ENCODE results near the gene BLOC1S5. TPM values are rescaled to one million over a fixed set of nuclear protein-coding genes. Genes with fewer than 3 reads are reported as not detected.

The BLOC1S5 gene
- total RNA-seq, 3 donors from 2014 or later, result 12.5 to 26.2 (median 16.6) TPM

DNA sequence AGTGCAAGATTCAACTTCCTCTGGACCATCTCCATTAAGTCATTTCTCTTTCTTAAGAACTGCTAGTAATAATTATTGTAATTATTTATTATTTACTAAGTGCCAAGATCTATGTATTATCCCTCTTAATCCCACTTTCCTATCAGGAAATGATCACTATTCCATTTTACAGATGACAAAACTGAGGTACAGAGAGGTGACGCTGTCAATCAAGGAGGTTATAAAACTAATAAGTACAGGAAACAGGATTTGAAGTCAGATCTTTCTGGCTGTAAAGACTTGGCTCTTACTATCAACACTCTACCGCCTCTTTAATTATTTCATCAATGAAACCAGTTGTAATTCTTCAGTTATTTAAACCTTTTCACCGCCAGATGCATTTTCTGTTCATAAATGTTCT is 37.4 kb downstream of the BLOC1S5 start:
- Histone ChIP-seq H3K4me1 (no peaks in the 10 kb centered on the region), H3K9me3 (no peaks in the 10 kb centered on the region), H3K4me3 (no peak overlapping the region), H3K27me3 (no peaks in the 10 kb centered on the region), H3K27ac (no peak overlapping the region), H3K36me3 (no peaks in the 10 kb centered on the region)
- DNase-seq (ENCODE audit: low spot score in 2 of 2), result no peak
- intact Hi-C loops (cut with DNase I; ENCODE audit: low total_unique reads), result no loop called here
- TF ChIP-seq POLR2A (IDR thresholded peaks at IDR 0.05), result no peak
- TF ChIP-seq POLR2AphosphoS5 (IDR thresholded peaks at IDR 0.05), result no peak
- TF ChIP-seq, protein P1, sequence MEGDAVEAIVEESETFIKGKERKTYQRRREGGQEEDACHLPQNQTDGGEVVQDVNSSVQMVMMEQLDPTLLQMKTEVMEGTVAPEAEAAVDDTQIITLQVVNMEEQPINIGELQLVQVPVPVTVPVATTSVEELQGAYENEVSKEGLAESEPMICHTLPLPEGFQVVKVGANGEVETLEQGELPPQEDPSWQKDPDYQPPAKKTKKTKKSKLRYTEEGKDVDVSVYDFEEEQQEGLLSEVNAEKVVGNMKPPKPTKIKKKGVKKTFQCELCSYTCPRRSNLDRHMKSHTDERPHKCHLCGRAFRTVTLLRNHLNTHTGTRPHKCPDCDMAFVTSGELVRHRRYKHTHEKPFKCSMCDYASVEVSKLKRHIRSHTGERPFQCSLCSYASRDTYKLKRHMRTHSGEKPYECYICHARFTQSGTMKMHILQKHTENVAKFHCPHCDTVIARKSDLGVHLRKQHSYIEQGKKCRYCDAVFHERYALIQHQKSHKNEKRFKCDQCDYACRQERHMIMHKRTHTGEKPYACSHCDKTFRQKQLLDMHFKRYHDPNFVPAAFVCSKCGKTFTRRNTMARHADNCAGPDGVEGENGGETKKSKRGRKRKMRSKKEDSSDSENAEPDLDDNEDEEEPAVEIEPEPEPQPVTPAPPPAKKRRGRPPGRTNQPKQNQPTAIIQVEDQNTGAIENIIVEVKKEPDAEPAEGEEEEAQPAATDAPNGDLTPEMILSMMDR (IDR thresholded peaks at IDR 0.05), result no peak

- no peak overlapping the region for H3K4me3 ChIP-seq
- H3K27me3 ChIP-seq, result no peaks in the 10 kb centered on the region
- DNase-seq (ENCODE audit: low spot score in 2 of 2), result no peak
- H3K9me3 ChIP-seq, result no peaks in the 10 kb centered on the region
- H3K27ac ChIP-seq, result no peak overlapping the region
- TF ChIP-seq POLR2A (IDR thresholded peaks at IDR 0.05) (no peak), POLR2AphosphoS5 (IDR thresholded peaks at IDR 0.05) (no peak)
- TF ChIP-seq, protein P1 (IDR thresholded peaks at IDR 0.05), result no peak
- intact Hi-C loops (cut with DNase I; ENCODE audit: low total_unique reads), result no loop called here
- H3K36me3 ChIP-seq, result no peaks in the 10 kb centered on the region
- no peaks in the 10 kb centered on the region for H3K4me1 ChIP-seq
These were observed 39.0 kb downstream of the BLOC1S5 start for GRCh38 chr6:8025191-8025590.

DNA sequence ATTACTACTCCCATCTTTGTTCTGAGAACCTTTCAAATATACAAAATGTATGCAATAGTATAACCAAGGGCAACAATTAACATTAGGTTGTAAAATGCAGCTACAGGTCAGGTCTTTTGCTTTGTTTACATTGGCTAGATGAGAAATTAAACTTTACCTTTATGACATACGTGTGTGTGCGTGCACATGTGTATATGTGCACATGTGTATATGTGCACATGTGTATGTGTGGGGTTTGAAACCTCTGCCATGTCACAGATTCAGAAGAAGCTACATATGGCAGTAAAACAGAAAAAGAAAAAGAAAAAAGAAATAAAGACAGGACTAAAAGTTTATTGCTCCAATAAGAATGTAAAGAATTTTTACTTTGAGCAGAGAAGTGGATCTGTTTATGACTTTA is 40.6 kb downstream of the BLOC1S5 start:
- no peaks in the 10 kb centered on the region for H3K27me3 ChIP-seq
- intact Hi-C loops (cut with DNase I; ENCODE audit: low total_unique reads), result no loop called here
- no peak overlapping the region for H3K27ac ChIP-seq
- no peaks in the 10 kb centered on the region for H3K9me3 ChIP-seq
- TF ChIP-seq POLR2A (IDR thresholded peaks at IDR 0.05), result no peak
- TF ChIP-seq, protein P1 (IDR thresholded peaks at IDR 0.05), result no peak
- TF ChIP-seq POLR2AphosphoS5 (IDR thresholded peaks at IDR 0.05), result no peak
- no peaks in the 10 kb centered on the region for H3K4me1 ChIP-seq
- DNase-seq (ENCODE audit: low spot score in 2 of 2), result no peak
- H3K4me3 ChIP-seq, result no peak overlapping the region
- no peaks in the 10 kb centered on the region for H3K36me3 ChIP-seq

GRCh38 chr6:8020083-8020482 is 44.1 kb downstream of the BLOC1S5 start:
- no peak for TF ChIP-seq POLR2A (IDR thresholded peaks at IDR 0.05)
- no peak for TF ChIP-seq POLR2AphosphoS5 (IDR thresholded peaks at IDR 0.05)
- TF ChIP-seq, protein P1 (IDR thresholded peaks at IDR 0.05), result no peak
- H3K4me1 ChIP-seq, result no peaks in the 10 kb centered on the region
- no peaks in the 10 kb centered on the region for H3K36me3 ChIP-seq
- H3K4me3 ChIP-seq, result no peak overlapping the region
- H3K9me3 ChIP-seq, result no peaks in the 10 kb centered on the region
- H3K27ac ChIP-seq, result no peak overlapping the region
- H3K27me3 ChIP-seq, result no peaks in the 10 kb centered on the region
- intact Hi-C loops (cut with DNase I; ENCODE audit: low total_unique reads), result no loop called here
- no peak for DNase-seq (ENCODE audit: low spot score in 2 of 2)

- DNase-seq (ENCODE audit: low spot score in 2 of 2), result no peak
- H3K27me3 ChIP-seq, result no peaks in the 10 kb centered on the region
- intact Hi-C loops (cut with DNase I; ENCODE audit: low total_unique reads), result no loop called here
- H3K36me3 ChIP-seq, result no peaks in the 10 kb centered on the region
- TF ChIP-seq POLR2A (IDR thresholded peaks at IDR 0.05), result no peak
- no peak for TF ChIP-seq POLR2AphosphoS5 (IDR thresholded peaks at IDR 0.05)
- TF ChIP-seq, protein P1 (IDR thresholded peaks at IDR 0.05), result no peak
- H3K27ac ChIP-seq, result no peak overlapping the region
- no peak overlapping the region for H3K4me3 ChIP-seq
- no peaks in the 10 kb centered on the region for H3K4me1 ChIP-seq
- H3K9me3 ChIP-seq, result no peaks in the 10 kb centered on the region
These were observed 46.5 kb downstream of the BLOC1S5 start for GRCh38 chr6:8017705-8018104.
